ENCODE data around the gene SAMMSON.

The SAMMSON gene

DNA sequence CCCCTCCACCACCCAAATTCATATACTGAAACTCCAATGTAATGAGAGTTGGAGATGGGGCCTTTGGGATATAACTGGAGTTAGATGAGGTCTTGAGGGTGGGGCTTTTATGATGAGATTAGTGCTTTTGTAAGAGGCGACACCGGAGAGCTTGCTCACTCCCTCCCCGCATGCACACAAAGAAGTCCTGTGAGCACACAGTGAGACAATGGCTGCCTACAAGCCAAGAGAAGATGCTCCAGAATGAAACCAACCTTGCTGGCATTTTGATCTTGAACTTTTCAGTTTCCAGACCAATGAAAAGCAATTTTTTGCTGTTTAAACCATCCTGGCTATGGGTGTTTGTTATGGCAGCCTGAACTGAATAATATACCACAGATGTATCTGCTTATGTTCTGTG lies 109.0 kb downstream of the SAMMSON start:
- Mint-ChIP-seq H3K4me3 (no peak overlapping the region), H3K4me1 (no peaks in the 10 kb centered on the region), H3K9me3 (peaks cover 6% of the 10 kb centered on the region), H3K27ac (ENCODE audit: low read depth) (no peak overlapping the region), H3K27me3 (peaks cover 8% of the 10 kb centered on the region), H3K36me3 (ENCODE audit: insufficient read depth) (no peaks in the 10 kb centered on the region)
- DNase-seq (ENCODE audit: low spot score in 2 of 2) (no peak), ATAC-seq (replicated peaks; ENCODE audit: extremely low read depth, poor library complexity, severe bottlenecking) (no peak)

DNA sequence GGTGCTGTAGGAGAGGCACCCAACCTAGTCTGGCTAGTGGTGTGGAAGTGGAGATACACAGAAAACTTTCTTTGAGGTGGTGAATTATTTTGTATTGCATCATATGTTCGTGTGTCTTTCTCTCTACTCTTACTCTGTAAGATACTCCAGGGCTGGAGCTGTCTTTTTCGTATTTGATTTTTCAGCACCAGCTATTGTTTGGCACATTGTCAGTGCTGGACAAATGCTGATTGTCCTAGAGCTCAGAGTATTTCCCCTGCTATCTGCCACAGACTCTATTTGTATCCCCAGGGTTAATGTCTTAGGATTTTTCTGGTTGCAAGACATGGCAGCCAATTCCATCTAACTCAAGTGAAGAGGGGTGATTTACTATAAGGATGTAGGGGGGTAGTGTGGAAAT lies 110.5 kb downstream of the SAMMSON start:
- DNase-seq (ENCODE audit: low spot score in 2 of 2) = no peak
- ATAC-seq (replicated peaks; ENCODE audit: extremely low read depth, poor library complexity, severe bottlenecking) = no peak
- peaks cover 8% of the 10 kb centered on the region for H3K27me3 Mint-ChIP-seq
- peaks cover 6% of the 10 kb centered on the region for H3K9me3 Mint-ChIP-seq
- H3K4me3 Mint-ChIP-seq = no peak overlapping the region
- no peaks in the 10 kb centered on the region for H3K4me1 Mint-ChIP-seq
- H3K36me3 Mint-ChIP-seq (ENCODE audit: insufficient read depth) = no peaks in the 10 kb centered on the region
- no peak overlapping the region for H3K27ac Mint-ChIP-seq (ENCODE audit: low read depth)

GRCh38 chr3:70111411-70111810 lies 111.9 kb downstream of the SAMMSON start:
- no peak for DNase-seq (ENCODE audit: low spot score in 2 of 2)
- Mint-ChIP-seq H3K4me1 (no peaks in the 10 kb centered on the region), H3K27ac (ENCODE audit: low read depth) (no peak overlapping the region), H3K9me3 (peaks cover 6% of the 10 kb centered on the region), H3K36me3 (ENCODE audit: insufficient read depth) (no peaks in the 10 kb centered on the region), H3K27me3 (peaks cover 8% of the 10 kb centered on the region), H3K4me3 (no peak overlapping the region)
- ATAC-seq (replicated peaks; ENCODE audit: extremely low read depth, poor library complexity, severe bottlenecking) = no peak

- no peak overlapping the region for H3K27ac Mint-ChIP-seq (ENCODE audit: low read depth)
- DNase-seq (ENCODE audit: low spot score in 2 of 2) (no peak), ATAC-seq (replicated peaks; ENCODE audit: extremely low read depth, poor library complexity, severe bottlenecking) (no peak)
- no peaks in the 10 kb centered on the region for H3K36me3 Mint-ChIP-seq (ENCODE audit: insufficient read depth)
- H3K4me1 Mint-ChIP-seq = no peaks in the 10 kb centered on the region
- H3K9me3 Mint-ChIP-seq = peaks cover 6% of the 10 kb centered on the region
- H3K27me3 Mint-ChIP-seq = peaks cover 8% of the 10 kb centered on the region
- no peak overlapping the region for H3K4me3 Mint-ChIP-seq
These were observed 113.2 kb downstream of the SAMMSON start for GRCh38 chr3:70112751-70113150.

GRCh38 chr3:70114431-70114830 lies 114.9 kb downstream of the SAMMSON start:
- H3K9me3 Mint-ChIP-seq = peaks cover 6% of the 10 kb centered on the region
- DNase-seq (ENCODE audit: low spot score in 2 of 2) (no peak), ATAC-seq (replicated peaks; ENCODE audit: extremely low read depth, poor library complexity, severe bottlenecking) (no peak)
- no peak overlapping the region for H3K27ac Mint-ChIP-seq (ENCODE audit: low read depth)
- no peaks in the 10 kb centered on the region for H3K4me1 Mint-ChIP-seq
- no peaks in the 10 kb centered on the region for H3K36me3 Mint-ChIP-seq (ENCODE audit: insufficient read depth)
- H3K4me3 Mint-ChIP-seq = no peak overlapping the region
- H3K27me3 Mint-ChIP-seq = peaks cover 2% of the 10 kb centered on the region

DNA sequence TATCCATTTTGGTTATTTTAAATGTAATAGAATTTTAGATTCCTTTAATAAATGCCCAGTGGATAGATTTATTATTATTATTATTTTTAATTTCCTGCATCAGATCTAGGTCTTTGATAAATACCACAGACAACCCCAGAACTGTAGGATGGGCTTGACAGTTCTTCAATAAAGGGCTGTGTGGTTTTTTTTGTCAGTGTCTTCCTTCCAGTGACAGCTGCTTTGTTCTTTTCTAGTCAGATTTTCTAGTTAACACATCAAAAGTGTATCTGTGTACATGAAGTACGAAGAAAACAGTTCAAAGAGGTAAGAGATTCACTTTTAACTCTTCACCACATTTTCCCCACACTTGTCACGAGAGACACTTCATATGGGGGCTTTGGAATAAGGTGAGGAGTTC lies 120.3 kb downstream of the SAMMSON start:
- Mint-ChIP-seq H3K27ac (ENCODE audit: low read depth) (no peak overlapping the region), H3K9me3 (no peaks in the 10 kb centered on the region), H3K36me3 (ENCODE audit: insufficient read depth) (peaks cover 3% of the 10 kb centered on the region), H3K27me3 (no peaks in the 10 kb centered on the region), H3K4me3 (no peak overlapping the region), H3K4me1 (no peaks in the 10 kb centered on the region)
- ATAC-seq (replicated peaks; ENCODE audit: extremely low read depth, poor library complexity, severe bottlenecking) = no peak
- no peak for DNase-seq (ENCODE audit: low spot score in 2 of 2)
